Neural crest cell (in vitro differentiated cells): ENCODE results near the gene NAAA. TPM values are rescaled to one million over a fixed set of nuclear protein-coding genes. Genes with fewer than 3 reads are reported as not detected.
"Not testable (repeated sequence)": the region's sequence is repeated elsewhere in the genome, so short reads cannot be mapped to it uniquely, and the experiment has no call there.

ENCODE experiments used
- DNase-seq: peaks from one replicate; pipeline ENCODE4 v3.0.0; 2021; ENCODE audit warnings: low read depth, mixed read lengths, low spot score
- H3K27ac Mint-ChIP-seq: one replicate; pipeline ENCODE4 v1.8.0; 2021; ENCODE audit warnings: mild to moderate bottlenecking, mixed read lengths; ENCODE audit not compliant: unreplicated experiment
- H3K27me3 Mint-ChIP-seq: 2 replicates; pipeline ENCODE4 v1.8.0; 2021; ENCODE audit warnings: low read depth, mild to moderate bottlenecking, mixed read lengths
- H3K36me3 Mint-ChIP-seq: 2 replicates; pipeline ENCODE4 v1.8.0; 2021; ENCODE audit warnings: low read depth, mild to moderate bottlenecking, mixed read lengths
- H3K4me1 Mint-ChIP-seq: 2 replicates; pipeline ENCODE4 v1.8.0; 2021; ENCODE audit warnings: mixed read lengths
- H3K4me3 Mint-ChIP-seq: one replicate; pipeline ENCODE4 v1.8.0; 2021; ENCODE audit warnings: mild to moderate bottlenecking, mixed read lengths
- H3K9me3 Mint-ChIP-seq: 2 replicates; pipeline ENCODE4 v1.8.0; 2021; ENCODE audit warnings: mixed read lengths
- CTCF ChIP-seq: fragments of 200-600 bp; sonication (generic); conservative IDR thresholded peaks from 2 replicates; pipeline ENCODE4 v1.5.0; 2021; ENCODE audit warnings: antibody characterized with exemption, mild to moderate bottlenecking
- total RNA-seq: library from RNA; stranded (reverse); gene quantifications from 2 replicates; pipeline ENCODE4 v1.2.1, GENCODE V29; 2021

NAAA gene
- total RNA-seq, 1 donor from 2014 or later: 3.3 TPM

- Mint-ChIP-seq H3K27ac (peak overlapping the region; percentile 86), H3K9me3 (no peaks in the 10 kb centered on the region)
Observed at GRCh38 chr4:75916091-75916661, 24.6 kb downstream of the NAAA start.

GRCh38 chr4:75912968-75913367 is 27.8 kb downstream of the NAAA start:
- peaks cover 7% of the 10 kb centered on the region for H3K36me3 Mint-ChIP-seq
- H3K27me3 Mint-ChIP-seq: no peaks in the 10 kb centered on the region
- H3K4me1 Mint-ChIP-seq: peaks cover 7% of the 10 kb centered on the region
- H3K4me3 Mint-ChIP-seq: no peak overlapping the region
- no peak for TF ChIP-seq CTCF
- H3K9me3 Mint-ChIP-seq: peaks cover 3% of the 10 kb centered on the region
- no peak overlapping the region for H3K27ac Mint-ChIP-seq
- DNase-seq: no peak

More at GRCh38 chr4:75916091-75916661, 24.6 kb downstream of the NAAA start:
- no peak overlapping the region for H3K4me3 Mint-ChIP-seq
- peaks cover 5% of the 10 kb centered on the region for H3K36me3 Mint-ChIP-seq
- DNase-seq: peak; percentile 40
- H3K27me3 Mint-ChIP-seq: no peaks in the 10 kb centered on the region
- H3K4me1 Mint-ChIP-seq: peaks cover 7% of the 10 kb centered on the region
- TF ChIP-seq CTCF: peak; percentile 81

GRCh38 chr4:75910831-75911230 is 30.0 kb downstream of the NAAA start:
- not testable (repeated sequence) for H3K27ac Mint-ChIP-seq, H3K4me3 Mint-ChIP-seq, H3K36me3 Mint-ChIP-seq, H3K4me1 Mint-ChIP-seq, DNase-seq, H3K9me3 Mint-ChIP-seq, H3K27me3 Mint-ChIP-seq

GRCh38 chr4:75909405-75909804 is 31.4 kb downstream of the NAAA start:
- H3K4me1 Mint-ChIP-seq: no peaks in the 10 kb centered on the region
- no peak overlapping the region for H3K4me3 Mint-ChIP-seq
- TF ChIP-seq CTCF: no peak
- peaks cover 3% of the 10 kb centered on the region for H3K9me3 Mint-ChIP-seq
- no peaks in the 10 kb centered on the region for H3K27me3 Mint-ChIP-seq
- no peak overlapping the region for H3K27ac Mint-ChIP-seq
- peaks cover 7% of the 10 kb centered on the region for H3K36me3 Mint-ChIP-seq
- DNase-seq: no peak

- H3K4me3 Mint-ChIP-seq: no peak overlapping the region
- no peak overlapping the region for H3K27ac Mint-ChIP-seq
- no peaks in the 10 kb centered on the region for H3K27me3 Mint-ChIP-seq
- no peak for TF ChIP-seq CTCF
- peaks cover 3% of the 10 kb centered on the region for H3K9me3 Mint-ChIP-seq
- DNase-seq: no peak
- H3K4me1 Mint-ChIP-seq: no peaks in the 10 kb centered on the region
- H3K36me3 Mint-ChIP-seq: peaks cover 7% of the 10 kb centered on the region
Observed at GRCh38 chr4:75908555-75908954, 32.3 kb downstream of the NAAA start.

GRCh38 chr4:75907966-75908365 is 32.8 kb downstream of the NAAA start:
- Mint-ChIP-seq H3K9me3 (peaks cover 3% of the 10 kb centered on the region), H3K36me3 (peaks cover 7% of the 10 kb centered on the region), H3K27me3 (no peaks in the 10 kb centered on the region), H3K4me3 (no peak overlapping the region), H3K4me1 (no peaks in the 10 kb centered on the region), H3K27ac (no peak overlapping the region)
- DNase-seq: no peak
- TF ChIP-seq CTCF: no peak
